H1 (cell line): Measurements from ENCODE around the gene LPAR6. TPM values are rescaled to one million over a fixed set of nuclear protein-coding genes. Genes with fewer than 3 reads are reported as not detected.

Source experiments
- BCL11A ChIP-seq, 2 experiments: IDR thresholded peaks; one replicate each; pipeline ENCODE4 v1.6.1; 2011; ENCODE audit warnings: low read depth in 2 of 2, low read length in 2 of 2, mild to moderate bottlenecking in 2 of 2
- CHD7 ChIP-seq: fragments of 300-600 bp; sonication (generic); IDR thresholded peaks from 2 replicates; pipeline ENCODE4 v1.7.1; 2012; ENCODE audit warnings: low read length, moderate library complexity, mild to moderate bottlenecking, inconsistent platforms; ENCODE audit not compliant: insufficient replicate concordance
- HDAC2 ChIP-seq, 2 experiments: fragments of 300-600 bp in 1 of 2; sonication (generic) in 1 of 2; IDR thresholded peaks; 2 replicates each; pipeline ENCODE4 v1.6.1; 2011 to 2012; ENCODE audit warnings: low read depth in 2 of 2, low read length in 2 of 2, mild to moderate bottlenecking in 2 of 2, moderate library complexity in 2 of 2, borderline replicate concordance in 1 of 2, inconsistent platforms in 1 of 2
- POLR2AphosphoS5 ChIP-seq: IDR thresholded peaks from 2 replicates; pipeline ENCODE4 v1.6.1; 2011; ENCODE audit warnings: low read depth, low read length
- RFX5 ChIP-seq: IDR thresholded peaks from 2 replicates; pipeline ENCODE4 v1.6.1; 2011; ENCODE audit warnings: low read depth, low read length, improper control_type of control experiment, borderline replicate concordance
- polyA plus RNA-seq, 7 experiments: library from polyadenylated mRNA; depleted of rRNA in 3 of 7; stranded (reverse) in 5 of 7; unstranded in 2 of 7; fragments of >200 nt in 5 of 7; fragments of 200-250 nt in 2 of 7; gene quantifications; 1 replicate in 5 of 7; 2 replicates in 1 of 7; 4 replicates in 1 of 7; pipeline versions ENCODE4 v1.2.1 to v1.2.3, GENCODE V29; 2011 to 2013; ENCODE audit warnings: missing spikeins in 2 of 7, mixed read lengths in 2 of 7
- total RNA-seq: library from RNA; stranded (reverse); fragmentation: NEBNext Ultra II Directional; extraction: Animal tissue kit (Norgen Biotek cat#: 25700); gene quantifications from 2 replicates; pipeline ENCODE4 v1.2.1, GENCODE V29; 2021

The LPAR6 gene
- total and polyA plus RNA-seq, 2 of the 8 experiments (the other 6 are each of a cell fraction or from before 2014, with no cell fraction given), result 0.50 to 0.97 TPM

DNA sequence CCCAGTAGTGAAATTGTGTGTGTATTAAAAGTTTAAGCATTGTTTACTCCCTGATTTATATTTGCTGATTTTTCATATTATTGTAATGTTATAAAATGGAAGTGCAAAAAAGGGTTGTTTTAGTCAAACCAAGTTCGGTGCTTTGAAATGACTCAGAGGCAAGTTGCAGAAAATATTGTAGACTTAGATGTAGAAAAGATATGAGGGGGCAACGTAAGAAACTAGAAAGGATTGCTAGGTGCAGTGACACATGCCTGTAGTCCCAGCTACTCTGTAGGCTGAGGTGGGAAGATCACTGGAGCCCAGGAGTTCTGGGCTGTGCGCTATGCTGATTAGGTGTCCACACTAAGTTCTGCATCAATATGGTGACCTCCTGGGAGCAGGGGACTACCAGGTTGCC is 16.1 kb upstream of the LPAR6 start (continued):
- no peak for TF ChIP-seq CHD7
- no peak for TF ChIP-seq POLR2AphosphoS5
- TF ChIP-seq BCL11A (IDR thresholded peaks at IDR 0.05; ENCODE audit: low read depth in 2 of 2, low read length in 2 of 2), result no peak
- no peak for TF ChIP-seq RFX5
- no peak for TF ChIP-seq HDAC2 (IDR thresholded peaks at IDR 0.05; ENCODE audit: borderline replicate concordance in 1 of 2, low read depth in 2 of 2, low read length in 2 of 2)
- TF ChIP-seq, all 59 proteins: peak for 0
